ENCODE data around the gene CHN2.

The CHN2 gene

GRCh38 chr7:29471444-29472138, 277.0 kb downstream of the CHN2 start:
- no peak overlapping the region for H3K4me3 ChIP-seq (ENCODE audit: control insufficient read depth, low read depth, low read length)
- no peak for TF ChIP-seq CTCF (IDR thresholded peaks at IDR 0.05; ENCODE audit: control insufficient read depth, insufficient read depth, low read depth, low read length, missing control alignments)
- no peak for DNase-seq (ENCODE audit: low read depth)

- no peak overlapping the region for H3K4me3 ChIP-seq (ENCODE audit: control insufficient read depth, low read depth, low read length)
- DNase-seq (ENCODE audit: low read depth): no peak
- no peak for TF ChIP-seq CTCF (IDR thresholded peaks at IDR 0.05; ENCODE audit: control insufficient read depth, insufficient read depth, low read depth, low read length, missing control alignments)
These were observed 282.3 kb downstream of the CHN2 start for GRCh38 chr7:29476916-29477315.

GRCh38 chr7:29478226-29478625, 283.7 kb downstream of the CHN2 start:
- no peak overlapping the region for H3K4me3 ChIP-seq (ENCODE audit: control insufficient read depth, low read depth, low read length)
- no peak for DNase-seq (ENCODE audit: low read depth)
- TF ChIP-seq CTCF (IDR thresholded peaks at IDR 0.05; ENCODE audit: control insufficient read depth, insufficient read depth, low read depth, low read length, missing control alignments): no peak

GRCh38 chr7:29478687-29479240, 284.2 kb downstream of the CHN2 start:
- no peak for DNase-seq (ENCODE audit: low read depth)
- no peak for TF ChIP-seq CTCF (IDR thresholded peaks at IDR 0.05; ENCODE audit: control insufficient read depth, insufficient read depth, low read depth, low read length, missing control alignments)

GRCh38 chr7:29479301-29480200, 285.0 kb downstream of the CHN2 start:
- H3K4me3 ChIP-seq (ENCODE audit: control insufficient read depth, low read depth, low read length): no peak overlapping the region
- TF ChIP-seq CTCF (IDR thresholded peaks at IDR 0.05; ENCODE audit: control insufficient read depth, insufficient read depth, low read depth, low read length, missing control alignments): no peak
- DNase-seq (ENCODE audit: low read depth): no peak

More at GRCh38 chr7:29478687-29479240, 284.2 kb downstream of the CHN2 start:
- H3K4me3 ChIP-seq (ENCODE audit: control insufficient read depth, low read depth, low read length): no peak overlapping the region

GRCh38 chr7:29480451-29480850, 285.9 kb downstream of the CHN2 start:
- no peak for DNase-seq (ENCODE audit: low read depth)
- TF ChIP-seq CTCF (IDR thresholded peaks at IDR 0.05; ENCODE audit: control insufficient read depth, insufficient read depth, low read depth, low read length, missing control alignments): no peak
- H3K4me3 ChIP-seq (ENCODE audit: control insufficient read depth, low read depth, low read length): no peak overlapping the region
